IPS-20b (cell line): ENCODE data around the gene SLC2A5.
A peak's percentile ranks its signal among the peaks of the same experiment; 100 is the strongest.

ENCODE experiments used
- H3K27ac ChIP-seq: one replicate; pipeline ENCODE4 v1.5.1; 2013; ENCODE audit warnings: low read length
- H3K27me3 ChIP-seq: 2 replicates; pipeline ENCODE4 v1.6.1; 2013; ENCODE audit warnings: mild to moderate bottlenecking, low read length, inconsistent platforms; ENCODE audit not compliant: insufficient read depth
- H3K36me3 ChIP-seq: 2 replicates; pipeline ENCODE4 v1.6.1; 2013; ENCODE audit warnings: low read depth, mild to moderate bottlenecking, inconsistent platforms, low read length, moderate library complexity; ENCODE audit not compliant: insufficient read depth
- H3K4me1 ChIP-seq: 2 replicates; pipeline ENCODE4 v1.6.1; 2013; ENCODE audit warnings: mild to moderate bottlenecking, control low read depth, inconsistent platforms, low read length, moderate library complexity; ENCODE audit not compliant: insufficient read depth
- H3K4me3 ChIP-seq: 2 replicates; pipeline ENCODE4 v1.5.1; 2013; ENCODE audit warnings: mild to moderate bottlenecking, low read length, inconsistent platforms
- H3K9ac ChIP-seq: 2 replicates; pipeline ENCODE4 v1.6.1; 2013; ENCODE audit warnings: low read depth, mild to moderate bottlenecking, inconsistent platforms, low read length, moderate library complexity
- H3K9me3 ChIP-seq: 2 replicates; pipeline ENCODE4 v1.6.1; 2013; ENCODE audit warnings: mild to moderate bottlenecking, low read depth, low read length, inconsistent platforms; ENCODE audit not compliant: insufficient read depth

SLC2A5 gene

DNA sequence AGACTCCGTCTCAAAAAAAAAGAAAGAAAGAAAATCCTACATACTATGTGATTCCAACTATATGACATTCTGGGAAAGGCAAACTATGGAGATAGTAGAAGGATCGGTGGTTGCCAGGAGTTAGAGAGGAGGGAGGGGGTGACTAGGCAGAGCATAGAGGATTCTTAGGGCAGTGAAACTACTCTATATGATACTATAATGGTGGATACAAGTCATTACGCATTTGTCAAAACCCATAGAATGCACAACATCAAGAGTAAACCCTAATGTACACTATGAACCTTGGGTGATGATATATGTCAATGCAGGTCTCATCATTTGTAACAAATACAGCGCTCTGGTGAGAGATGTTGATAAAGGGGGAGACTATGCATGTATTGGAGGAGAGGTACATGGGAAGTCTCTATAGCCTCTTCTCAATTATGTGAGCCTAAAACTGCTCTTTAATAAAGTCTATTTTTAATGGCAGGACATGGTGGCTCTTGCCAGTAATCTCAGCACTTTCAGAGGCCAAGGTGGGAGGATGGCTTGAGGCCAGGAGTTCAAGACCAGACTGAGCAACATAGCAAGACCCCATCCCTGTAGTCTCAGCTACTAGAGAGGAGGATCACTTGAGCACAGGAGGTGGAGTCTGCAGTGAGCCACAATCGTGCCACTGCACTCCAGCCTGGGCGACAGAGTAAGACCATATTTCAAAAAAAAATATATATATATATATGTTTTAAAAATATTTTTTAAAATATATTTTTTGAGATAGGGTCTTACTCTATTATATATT lies 17.0 kb downstream of the SLC2A5 start:
- Histone ChIP-seq H3K36me3 (no peaks in the 10 kb centered on the region), H3K9me3 (no peaks in the 10 kb centered on the region), H3K27me3 (no peaks in the 10 kb centered on the region), H3K4me3 (no peak overlapping the region), H3K9ac (no peak overlapping the region), H3K4me1 (peaks cover 12% of the 10 kb centered on the region; the same call in 1 of the 2 replicates), H3K27ac (no peak overlapping the region)

DNA sequence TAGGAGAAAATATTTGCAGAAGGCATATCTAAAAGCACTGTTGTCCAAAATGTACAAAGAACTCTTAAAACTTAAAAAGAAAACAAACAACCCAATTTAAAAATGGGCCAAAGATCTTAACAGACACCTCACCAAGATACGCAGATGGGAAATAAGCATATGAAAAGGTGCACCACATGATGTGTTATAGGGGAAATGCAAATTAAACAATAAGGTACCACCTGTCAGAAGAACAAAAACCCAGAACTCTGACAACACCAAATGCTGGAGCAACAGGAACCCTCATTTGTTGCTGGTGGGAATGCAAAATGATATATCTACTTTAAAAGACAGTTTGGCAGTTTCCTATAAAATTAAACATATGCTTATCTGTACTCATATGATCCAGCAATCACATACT lies 18.1 kb downstream of the SLC2A5 start:
- Histone ChIP-seq H3K27ac (no peak overlapping the region), H3K9ac (peak overlapping the region; percentile 18; the same call in 1 of the 2 replicates), H3K9me3 (no peaks in the 10 kb centered on the region), H3K36me3 (no peaks in the 10 kb centered on the region), H3K4me3 (peak overlapping the region; percentile 25; the same call in 1 of the 2 replicates), H3K4me1 (peaks cover 12% of the 10 kb centered on the region; the same call in 1 of the 2 replicates), H3K27me3 (no peaks in the 10 kb centered on the region)

DNA sequence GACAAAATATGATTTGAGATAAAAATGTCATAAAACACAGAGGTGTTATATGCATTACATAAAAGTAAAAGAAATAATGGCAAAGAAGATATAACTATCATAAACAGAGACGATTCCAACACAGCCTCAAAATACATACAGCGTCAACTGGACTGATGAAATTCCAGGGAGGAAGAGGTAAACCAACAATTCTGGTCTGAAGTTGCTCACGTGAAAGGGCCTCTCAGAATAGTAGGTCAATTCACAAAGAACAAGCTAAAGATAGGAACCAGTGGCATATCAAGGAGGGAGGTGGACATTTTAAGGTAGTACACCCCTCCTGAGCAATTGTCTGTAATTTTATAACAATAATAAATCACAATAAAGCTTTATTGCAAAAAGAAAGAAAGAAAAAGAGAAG lies 18.6 kb downstream of the SLC2A5 start:
- H3K4me1 ChIP-seq: peaks cover 12% of the 10 kb centered on the region; the same call in 1 of the 2 replicates
- no peaks in the 10 kb centered on the region for H3K27me3 ChIP-seq
- H3K27ac ChIP-seq: no peak overlapping the region
- peak overlapping the region; percentile 18; the same call in 1 of the 2 replicates for H3K9ac ChIP-seq
- H3K4me3 ChIP-seq: peak overlapping the region; percentile 25; the same call in 1 of the 2 replicates
- H3K36me3 ChIP-seq: no peaks in the 10 kb centered on the region
- no peaks in the 10 kb centered on the region for H3K9me3 ChIP-seq

DNA sequence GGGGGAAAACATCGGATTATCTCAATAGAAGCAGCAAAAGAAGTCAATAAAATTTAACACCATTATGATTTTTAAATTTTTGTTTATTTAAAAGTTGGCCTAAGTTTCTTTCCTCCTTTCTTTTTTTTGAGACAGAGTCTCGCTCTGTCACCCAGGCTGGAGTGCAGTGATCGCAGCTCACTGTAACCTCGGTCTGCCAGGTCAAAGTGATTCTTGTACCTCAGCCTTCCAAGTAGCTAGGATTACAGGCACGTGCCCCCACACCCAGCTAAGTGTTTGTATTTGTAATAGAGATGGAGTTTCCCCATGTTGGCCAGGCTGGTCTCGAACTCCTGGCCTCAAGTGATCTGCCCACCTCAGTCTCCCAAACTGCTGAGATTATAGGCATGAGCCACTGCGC lies 20.9 kb downstream of the SLC2A5 start:
- Histone ChIP-seq H3K36me3 (no peaks in the 10 kb centered on the region), H3K27me3 (no peaks in the 10 kb centered on the region), H3K4me1 (peaks cover 12% of the 10 kb centered on the region; the same call in 1 of the 2 replicates), H3K9ac (no peak overlapping the region), H3K27ac (no peak overlapping the region), H3K4me3 (no peak overlapping the region), H3K9me3 (no peaks in the 10 kb centered on the region)

DNA sequence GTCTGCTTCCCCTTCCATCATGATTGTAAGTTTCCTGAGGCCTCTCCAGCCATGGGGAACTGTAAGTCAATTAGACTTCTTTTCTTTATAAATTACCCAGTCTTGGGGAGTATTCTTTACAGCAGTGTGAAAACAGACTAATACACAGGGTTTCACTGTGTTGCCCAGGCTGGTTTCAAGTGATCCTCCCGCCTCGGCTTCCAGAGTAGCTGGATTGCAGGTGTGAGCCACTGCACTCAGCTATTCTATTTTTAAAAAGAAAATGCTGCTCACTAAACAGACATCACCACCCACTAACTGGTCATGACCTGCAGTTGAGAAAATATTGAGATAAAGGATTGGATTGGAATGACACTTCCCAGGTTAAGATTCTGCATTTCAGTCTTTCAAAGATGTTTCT lies 22.4 kb downstream of the SLC2A5 start:
- no peaks in the 10 kb centered on the region for H3K27me3 ChIP-seq
- no peak overlapping the region for H3K9ac ChIP-seq
- H3K4me3 ChIP-seq: no peak overlapping the region
- H3K36me3 ChIP-seq: no peaks in the 10 kb centered on the region
- H3K9me3 ChIP-seq: no peaks in the 10 kb centered on the region
- no peak overlapping the region for H3K27ac ChIP-seq
- H3K4me1 ChIP-seq: peaks cover 12% of the 10 kb centered on the region; the same call in 1 of the 2 replicates

DNA sequence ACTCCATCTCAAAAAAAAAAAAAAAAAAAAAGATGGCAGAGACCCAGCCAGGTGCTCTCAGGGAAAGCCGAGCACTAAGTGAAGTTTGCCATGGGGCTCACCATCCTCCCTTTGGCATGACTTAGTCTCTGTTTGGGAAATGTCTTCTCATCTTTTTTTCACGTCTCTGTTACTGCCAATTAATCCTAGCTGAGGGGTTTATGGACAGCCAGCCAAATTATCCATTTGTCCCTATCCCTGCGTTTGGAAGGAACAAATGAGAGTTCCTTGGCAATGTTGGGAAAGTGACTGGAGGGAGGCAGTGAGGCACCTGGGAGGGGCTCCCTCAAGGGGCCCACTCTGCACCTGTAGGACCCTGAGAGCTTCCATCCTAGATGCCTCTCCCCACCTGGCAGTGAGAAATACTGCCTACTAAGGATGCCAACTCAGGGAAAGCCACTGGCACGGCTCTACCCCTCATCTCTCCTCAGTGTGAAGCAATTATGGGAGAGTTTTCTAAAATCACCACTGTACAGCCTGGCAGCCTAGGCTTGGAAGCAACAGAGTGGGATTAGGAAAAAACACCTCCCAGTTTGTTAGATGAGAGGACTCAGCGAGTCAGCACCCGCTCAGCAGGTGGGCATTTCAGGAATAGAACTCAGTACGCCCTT lies 23.4 kb downstream of the SLC2A5 start:
- Histone ChIP-seq H3K9ac (no peak overlapping the region), H3K27me3 (no peaks in the 10 kb centered on the region), H3K36me3 (no peaks in the 10 kb centered on the region), H3K4me3 (no peak overlapping the region), H3K4me1 (peaks cover 5% of the 10 kb centered on the region; the same call in 1 of the 2 replicates), H3K9me3 (no peaks in the 10 kb centered on the region), H3K27ac (no peak overlapping the region)

DNA sequence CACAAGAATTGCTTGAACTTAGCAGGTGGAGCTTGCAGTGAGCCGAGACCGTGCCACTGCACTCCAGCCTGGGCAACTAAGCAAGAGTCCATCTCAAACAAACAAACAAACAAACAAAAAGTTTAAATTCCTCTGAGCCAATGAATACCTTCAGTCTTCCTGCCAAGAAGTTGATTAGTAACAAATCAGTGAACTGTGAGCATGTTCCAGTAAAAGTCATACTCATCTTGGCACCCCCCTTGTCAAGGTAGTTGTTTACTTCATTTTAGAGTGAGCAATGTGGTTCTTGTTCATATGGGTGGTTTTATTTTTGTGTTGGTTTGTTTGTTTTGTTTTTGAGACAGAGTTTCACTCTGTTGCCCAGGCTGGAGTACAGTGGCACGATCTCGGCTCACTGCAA lies 25.2 kb downstream of the SLC2A5 start:
- no peaks in the 10 kb centered on the region for H3K9me3 ChIP-seq
- no peak overlapping the region for H3K27ac ChIP-seq
- H3K9ac ChIP-seq: no peak overlapping the region
- no peaks in the 10 kb centered on the region for H3K36me3 ChIP-seq
- no peaks in the 10 kb centered on the region for H3K27me3 ChIP-seq
- no peak overlapping the region for H3K4me3 ChIP-seq
- H3K4me1 ChIP-seq: no peaks in the 10 kb centered on the region

DNA sequence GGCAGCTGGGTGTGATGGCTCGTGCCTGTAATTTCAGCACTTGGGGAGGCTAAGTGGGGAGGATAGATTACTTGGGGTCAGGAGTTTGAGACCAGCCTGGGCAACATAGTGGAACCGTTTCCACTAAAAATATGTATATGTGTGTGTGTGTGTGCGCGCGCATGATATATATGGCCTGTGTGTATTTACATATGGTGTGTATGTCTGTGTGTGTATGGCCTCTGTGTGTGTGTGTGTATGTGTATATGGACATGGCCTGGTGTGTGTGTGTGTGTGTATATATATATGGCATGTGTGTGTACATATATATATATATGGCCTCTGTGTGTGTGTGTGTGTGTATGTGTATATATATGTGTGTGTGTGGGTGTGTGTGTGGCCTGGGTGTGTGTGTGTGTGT lies 27.2 kb downstream of the SLC2A5 start:
- H3K27me3 ChIP-seq: no peaks in the 10 kb centered on the region
- H3K9me3 ChIP-seq: no peaks in the 10 kb centered on the region
- no peaks in the 10 kb centered on the region for H3K36me3 ChIP-seq
- H3K9ac ChIP-seq: no peak overlapping the region
- H3K4me3 ChIP-seq: no peak overlapping the region
- H3K27ac ChIP-seq: no peak overlapping the region
- no peaks in the 10 kb centered on the region for H3K4me1 ChIP-seq

DNA sequence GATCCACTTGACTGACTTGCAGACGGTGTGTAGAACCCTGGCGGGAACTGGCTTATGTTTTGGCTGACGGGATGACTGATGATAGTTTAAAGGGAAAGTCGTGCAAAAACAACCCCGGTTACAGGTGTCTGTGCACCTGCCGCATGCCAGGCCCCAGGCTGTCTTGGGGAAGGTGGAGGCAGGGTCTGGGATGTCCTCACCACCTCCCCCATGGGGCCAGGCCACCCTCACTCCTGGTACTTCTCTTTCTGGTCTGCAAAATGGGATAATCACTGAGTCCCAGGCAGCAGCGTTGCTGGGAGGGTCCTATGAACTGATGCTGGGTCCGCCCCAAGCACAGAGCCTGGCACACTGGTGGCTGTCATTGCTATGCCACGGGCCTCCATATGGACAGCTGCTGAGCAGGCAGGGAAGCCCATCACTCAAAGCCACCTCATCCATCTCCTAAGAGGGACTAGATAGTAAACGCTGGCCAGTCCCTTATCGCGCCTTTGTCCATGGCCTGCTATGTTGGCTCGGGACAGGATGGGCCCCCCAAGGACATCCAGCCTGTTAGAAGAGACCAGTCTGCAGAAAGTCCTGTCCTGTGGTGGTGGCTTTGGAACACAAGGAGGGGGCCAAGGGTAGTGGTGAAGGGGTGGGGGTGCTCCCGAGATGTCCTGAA lies 28.2 kb downstream of the SLC2A5 start:
- H3K9me3 ChIP-seq: no peaks in the 10 kb centered on the region
- no peaks in the 10 kb centered on the region for H3K27me3 ChIP-seq
- no peaks in the 10 kb centered on the region for H3K36me3 ChIP-seq
- no peak overlapping the region for H3K27ac ChIP-seq
- no peak overlapping the region for H3K4me3 ChIP-seq
- no peak overlapping the region for H3K9ac ChIP-seq
- no peaks in the 10 kb centered on the region for H3K4me1 ChIP-seq

DNA sequence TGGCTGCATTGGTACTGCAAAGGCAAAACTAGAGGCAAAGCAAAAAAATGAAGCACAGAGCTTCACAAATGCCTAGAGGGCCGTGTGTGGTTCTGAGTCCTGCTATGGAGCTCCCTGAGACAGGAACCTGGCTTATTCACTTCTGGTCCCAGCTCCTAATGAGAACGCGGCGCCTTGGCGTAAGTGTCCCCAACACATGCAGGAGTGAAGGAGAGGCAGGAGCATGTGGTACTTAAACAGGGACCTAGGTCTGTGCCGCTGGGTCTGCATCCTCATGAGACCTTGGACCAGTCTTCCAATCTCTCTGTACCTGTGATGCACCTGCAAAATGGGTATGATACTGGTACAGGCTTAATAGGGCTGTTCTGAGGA lies 28.8 kb downstream of the SLC2A5 start:
- no peaks in the 10 kb centered on the region for H3K36me3 ChIP-seq
- no peak overlapping the region for H3K4me3 ChIP-seq
- H3K27ac ChIP-seq: no peak overlapping the region
- H3K9ac ChIP-seq: no peak overlapping the region
- no peaks in the 10 kb centered on the region for H3K27me3 ChIP-seq
- no peaks in the 10 kb centered on the region for H3K4me1 ChIP-seq
- no peaks in the 10 kb centered on the region for H3K9me3 ChIP-seq

DNA sequence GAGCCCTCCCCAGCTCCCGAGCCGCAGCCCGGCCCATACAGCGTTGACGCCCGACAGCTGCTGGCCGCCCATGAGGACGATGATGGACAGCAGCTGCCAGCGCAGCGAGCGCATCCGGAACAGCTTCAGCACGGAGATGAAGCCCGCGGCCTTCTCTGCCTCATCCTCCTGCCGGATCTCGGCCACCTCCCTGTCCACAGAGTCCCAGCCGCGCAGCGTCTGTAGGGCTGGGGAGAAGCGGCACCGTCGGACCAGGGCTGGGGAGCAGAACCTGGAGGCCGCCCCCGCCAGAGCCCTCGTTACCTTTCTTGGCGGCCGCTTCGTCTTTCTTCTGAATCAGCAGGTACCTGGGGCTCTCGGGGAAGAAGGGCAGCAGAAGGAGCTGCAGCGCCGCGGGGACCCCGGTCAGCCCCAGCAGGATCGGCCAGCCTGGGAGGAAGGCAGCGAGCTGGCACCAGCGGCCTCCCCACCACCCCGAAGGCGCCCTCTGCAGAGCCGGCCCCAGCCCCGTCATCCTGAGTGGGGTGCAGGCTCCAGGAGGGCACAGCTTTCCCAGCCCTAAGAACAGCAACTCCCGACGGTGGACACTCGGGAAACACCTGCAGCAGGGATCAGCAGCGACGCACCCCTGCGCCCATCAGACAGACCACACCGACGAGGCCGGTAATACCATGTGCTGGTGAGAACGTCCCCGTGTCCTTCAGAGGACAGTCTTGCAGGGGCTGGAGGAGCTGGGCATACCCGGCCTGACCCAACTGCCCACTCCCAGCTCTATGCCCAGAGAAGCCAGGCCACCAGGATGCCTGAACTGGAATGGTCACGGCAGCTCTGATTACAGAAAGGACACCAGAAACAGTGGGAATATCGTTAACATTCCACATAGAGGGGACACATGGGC lies 29.4 kb downstream of the SLC2A5 start:
- Histone ChIP-seq H3K27me3 (no peaks in the 10 kb centered on the region), H3K4me3 (no peak overlapping the region), H3K4me1 (no peaks in the 10 kb centered on the region), H3K9me3 (peaks cover 4% of the 10 kb centered on the region; the same call in 1 of the 2 replicates), H3K27ac (no peak overlapping the region), H3K36me3 (no peaks in the 10 kb centered on the region), H3K9ac (no peak overlapping the region)
